Activated effector memory CD4-positive, alpha-beta T cell treated with Interleukin-2 at 50 U/mL for 16 hours (primary cell): ENCODE results near the gene GRAMD1B.
"Not testable (repeated sequence)": the region's sequence is repeated elsewhere in the genome, so short reads cannot be mapped to it uniquely, and the experiment has no call there.

Source experiments
- DNase-seq: peaks from one replicate; pipeline ENCODE4 v3.0.0-alpha.2; 2020

The GRAMD1B gene

DNA sequence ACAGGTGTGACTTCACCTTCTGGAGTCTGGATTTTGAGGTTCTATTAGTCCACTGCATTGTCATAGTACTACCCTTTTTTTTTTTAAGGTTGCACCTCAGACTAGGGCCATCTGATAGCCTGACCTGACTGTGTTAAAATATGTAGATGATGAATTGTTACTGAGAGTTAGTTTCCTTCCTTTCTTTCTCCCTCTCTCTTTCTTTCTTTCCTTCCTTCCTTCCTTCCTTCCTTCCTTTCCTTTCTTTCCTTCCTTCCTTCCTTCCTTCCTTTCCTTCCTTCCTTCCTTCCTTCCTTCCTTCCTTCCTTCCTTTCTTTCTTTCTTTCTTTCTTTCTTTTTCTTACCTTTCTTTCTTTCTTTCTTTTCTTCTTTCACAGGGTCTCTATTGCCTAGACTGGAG, 83.2 kb downstream of the GRAMD1B start:
- DNase-seq = not testable (repeated sequence)

DNA sequence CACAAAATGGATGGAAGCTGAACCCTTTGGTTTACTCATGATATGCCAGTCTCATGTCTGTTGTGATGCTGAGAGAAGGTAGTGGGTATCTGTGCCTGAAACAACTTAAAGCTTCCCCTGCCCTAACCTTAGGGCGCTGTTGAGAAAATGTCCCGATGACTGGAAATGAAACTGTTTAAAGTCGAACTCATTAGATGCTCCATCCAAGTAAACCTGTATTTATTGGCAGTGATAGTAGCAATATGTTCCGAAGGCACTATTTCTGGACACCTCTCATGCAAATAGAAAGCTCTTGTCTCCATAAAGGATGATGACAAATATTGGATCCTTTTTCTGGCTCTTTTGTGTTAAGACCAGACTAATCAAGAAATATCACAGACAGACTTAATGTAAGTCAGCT, 86.2 kb downstream of the GRAMD1B start:
- no peak for DNase-seq

DNA sequence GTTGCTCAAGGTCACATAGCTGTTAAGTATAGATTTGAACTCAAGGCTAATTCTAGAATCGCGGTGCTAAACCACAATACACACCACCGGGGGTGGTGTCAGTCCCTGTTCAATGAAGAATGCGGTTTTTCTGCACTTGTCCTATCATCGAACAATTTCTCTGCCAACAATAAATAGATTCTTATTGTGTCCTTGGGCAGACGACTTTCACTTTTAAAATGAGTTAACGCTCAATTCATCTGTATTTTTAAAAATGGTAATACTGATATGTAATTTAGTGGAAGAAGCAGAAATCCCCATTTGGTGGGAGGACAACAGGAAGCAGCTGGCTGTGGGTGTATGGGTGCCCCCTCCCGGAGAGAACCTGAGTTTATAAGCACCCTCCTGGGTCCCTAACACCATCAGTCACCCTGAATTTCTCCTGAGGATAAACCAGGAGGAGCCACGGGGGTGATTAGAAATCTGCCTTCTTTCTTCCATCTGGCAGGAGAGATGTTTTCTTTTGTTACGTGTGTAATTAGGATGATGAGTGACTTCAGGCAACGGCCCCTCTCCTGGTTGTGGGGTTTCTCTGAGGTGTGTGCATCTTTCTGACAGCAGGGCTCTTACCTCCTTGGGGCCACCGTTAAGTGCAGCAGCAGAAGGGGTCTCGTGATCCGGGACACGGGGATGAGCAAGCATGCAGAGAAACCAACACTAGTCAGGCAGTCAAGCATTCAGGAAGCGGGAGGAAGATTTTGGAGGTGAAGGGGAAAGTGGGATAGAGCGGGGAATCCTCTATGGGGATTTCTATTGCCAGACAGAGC, 87.7 kb downstream of the GRAMD1B start:
- DNase-seq = no peak

DNA sequence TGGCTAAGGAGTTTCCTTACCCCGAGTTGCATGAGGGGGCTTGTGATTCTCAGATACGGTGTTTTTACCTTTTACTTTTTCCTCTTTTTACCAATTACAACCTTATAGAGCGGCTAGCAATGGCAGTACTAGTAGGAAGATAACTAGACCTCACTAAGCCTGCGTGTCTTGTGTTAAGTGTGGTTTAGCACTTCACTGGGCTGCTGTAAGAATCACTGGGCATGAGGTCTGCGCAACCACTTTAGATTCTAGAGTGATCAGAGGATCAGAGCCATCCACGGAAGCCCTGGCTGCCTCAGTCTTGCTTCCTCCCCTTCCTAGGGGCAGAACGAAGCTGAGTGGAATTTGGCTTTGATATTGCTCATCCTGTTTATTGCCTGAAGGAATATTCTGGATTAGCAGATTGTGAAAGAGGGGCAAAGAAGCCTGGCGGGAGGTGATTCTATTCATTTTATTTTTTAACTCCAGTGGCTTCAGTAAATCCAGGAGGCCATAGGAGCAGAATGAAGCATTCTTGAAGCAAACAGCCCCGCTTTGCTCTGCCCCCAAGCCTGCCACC, 88.5 kb downstream of the GRAMD1B start:
- DNase-seq = no peak

DNA sequence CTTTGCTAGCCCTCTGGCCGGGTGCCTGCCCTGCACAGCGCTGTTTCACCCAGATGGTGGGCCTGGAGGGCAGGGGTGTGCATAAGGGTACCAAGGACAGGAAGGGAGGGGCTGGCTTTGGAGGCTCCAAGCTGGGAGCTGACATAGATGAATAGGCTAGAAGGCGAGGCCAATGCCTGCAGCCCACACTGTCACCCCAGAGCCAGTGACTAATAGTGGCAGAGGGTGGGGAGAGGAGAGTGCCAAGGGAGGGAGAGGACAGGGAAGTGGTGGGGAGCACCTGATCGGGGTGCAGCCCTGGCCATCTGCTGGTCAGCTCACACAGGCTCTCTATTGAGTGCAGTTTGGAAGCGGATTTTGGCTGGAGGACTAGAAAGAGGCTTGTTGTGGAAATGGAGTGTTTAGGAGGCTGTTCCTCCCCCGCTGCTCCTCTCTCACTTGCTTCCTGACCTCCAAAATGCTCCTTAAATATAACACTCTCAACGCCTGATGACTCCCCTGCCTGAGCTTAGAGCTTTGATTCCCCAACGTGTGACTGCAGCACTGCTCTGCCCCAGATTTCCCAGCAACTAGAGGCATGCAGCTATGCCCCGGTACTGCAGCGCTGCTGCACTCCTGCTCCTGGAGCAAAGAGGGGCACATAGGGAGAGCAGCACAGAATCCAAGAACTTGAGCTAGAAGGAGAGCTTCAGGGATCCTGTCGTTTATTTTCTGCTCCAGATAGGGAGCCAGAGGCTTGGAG, 89.2 kb downstream of the GRAMD1B start:
- no peak for DNase-seq

DNA sequence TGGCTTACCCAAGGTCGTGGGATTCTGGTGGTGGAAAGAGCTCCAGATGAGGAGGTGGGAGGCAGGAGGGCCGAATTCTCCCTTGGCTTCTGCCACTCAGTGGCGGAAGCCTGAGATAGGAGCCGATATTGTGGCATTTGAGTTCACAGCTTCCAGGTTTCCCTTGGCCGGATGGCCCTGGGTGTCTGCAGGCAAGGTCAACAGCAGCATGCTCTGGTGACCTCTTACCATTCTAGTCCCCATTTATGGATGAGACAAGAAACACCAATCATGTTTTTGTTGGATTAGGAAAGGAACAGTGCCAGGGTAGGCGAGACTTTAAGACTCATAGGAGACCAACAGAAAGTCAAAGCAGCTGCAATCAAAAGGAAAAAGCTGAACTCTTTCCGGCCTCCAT, 89.7 kb downstream of the GRAMD1B start:
- no peak for DNase-seq

DNA sequence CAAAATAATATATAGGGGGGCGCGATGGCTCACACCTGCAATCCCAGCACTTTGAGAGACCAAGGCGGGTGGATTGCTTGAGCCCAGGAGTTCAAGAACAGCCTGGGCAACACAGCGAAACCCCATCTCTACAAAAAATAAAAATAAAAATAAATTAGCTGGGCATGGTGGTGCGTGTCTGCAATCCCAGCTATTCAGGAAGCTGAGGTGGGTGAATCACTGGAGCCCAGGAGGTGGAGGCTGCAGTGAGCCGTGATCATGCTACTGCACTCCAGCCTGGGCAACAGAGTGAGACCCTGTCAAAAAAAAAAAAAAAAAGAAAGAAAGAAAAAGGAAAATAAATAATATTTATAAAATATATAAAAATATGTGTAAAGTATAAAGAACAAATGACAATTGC, 90.4 kb downstream of the GRAMD1B start:
- DNase-seq = not testable (repeated sequence)

DNA sequence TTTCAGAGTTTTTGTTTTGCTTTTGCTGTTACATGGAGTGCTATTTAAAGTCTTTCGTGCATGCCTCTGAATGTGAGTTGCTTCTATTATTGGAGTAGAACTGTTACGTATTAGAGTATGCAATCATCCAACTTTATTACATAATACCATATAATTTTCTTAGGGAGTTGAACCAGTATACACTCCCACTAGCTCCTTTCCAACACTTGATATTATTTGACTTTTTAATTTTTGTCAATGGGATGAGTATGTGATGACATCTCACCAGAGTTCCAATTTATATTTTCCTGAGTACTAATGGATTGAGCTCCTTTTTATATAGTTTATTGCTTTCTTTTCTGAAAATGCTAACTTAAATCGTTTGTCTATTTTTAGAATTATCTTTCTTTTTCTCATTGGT, 90.9 kb downstream of the GRAMD1B start:
- no peak for DNase-seq

DNA sequence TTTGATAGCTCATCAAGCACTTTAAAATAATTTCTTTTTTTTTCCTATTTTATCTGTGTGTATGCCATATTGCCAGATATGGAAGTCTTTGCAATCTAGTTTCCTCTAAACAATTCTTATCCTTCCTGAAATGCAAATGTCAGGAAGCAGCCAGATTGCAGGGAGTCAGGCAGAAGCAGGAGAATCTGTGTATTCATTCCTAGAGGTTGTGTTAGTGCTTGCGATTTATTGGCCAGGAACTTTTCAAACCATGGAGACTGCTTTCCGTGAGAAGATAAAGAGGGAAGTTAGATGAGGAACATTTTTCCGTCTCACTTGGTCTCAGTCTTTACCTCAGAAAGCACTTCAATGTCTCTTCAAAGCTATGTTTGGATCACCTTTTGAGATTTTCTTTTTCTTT, 91.9 kb downstream of the GRAMD1B start:
- DNase-seq = no peak

DNA sequence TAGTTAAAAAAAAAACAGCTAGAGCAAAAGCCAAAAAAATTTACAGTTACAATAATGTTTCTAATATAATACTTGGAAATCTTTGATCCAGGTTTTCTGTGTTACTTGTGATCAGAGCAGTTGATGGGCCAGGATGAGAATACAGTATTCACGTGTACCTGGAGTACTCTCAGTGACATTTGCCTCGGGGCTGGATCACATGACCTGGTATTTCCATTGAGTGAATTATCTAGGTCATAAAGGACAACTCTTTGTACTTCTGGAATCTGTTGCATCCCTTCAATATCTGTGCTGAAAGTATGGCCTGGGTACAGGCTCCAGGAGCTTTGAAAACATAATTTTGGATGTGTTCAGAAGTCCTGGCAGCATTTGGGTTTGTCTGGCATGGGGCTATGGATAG, 93.5 kb downstream of the GRAMD1B start:
- DNase-seq = no peak

DNA sequence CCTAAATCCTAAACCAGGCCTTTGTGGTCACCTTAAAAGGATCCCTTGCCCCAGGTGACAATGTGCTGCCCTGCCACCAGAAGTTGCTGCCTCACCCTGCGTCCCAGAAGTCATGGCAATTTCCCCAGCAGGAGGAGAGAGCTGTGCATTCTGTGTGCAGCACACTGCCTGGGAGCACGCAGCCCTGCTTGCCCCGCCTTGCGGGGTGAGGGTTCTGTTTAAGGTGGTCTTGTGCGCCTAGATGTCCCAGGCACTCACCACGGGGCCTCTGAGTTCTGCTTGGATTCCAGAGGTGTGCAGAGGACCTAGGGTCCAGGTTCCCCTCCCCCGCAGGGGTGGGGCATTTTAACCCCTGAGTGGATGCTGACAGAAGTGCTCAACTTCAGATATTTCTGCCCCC, 95.0 kb downstream of the GRAMD1B start:
- no peak for DNase-seq

DNA sequence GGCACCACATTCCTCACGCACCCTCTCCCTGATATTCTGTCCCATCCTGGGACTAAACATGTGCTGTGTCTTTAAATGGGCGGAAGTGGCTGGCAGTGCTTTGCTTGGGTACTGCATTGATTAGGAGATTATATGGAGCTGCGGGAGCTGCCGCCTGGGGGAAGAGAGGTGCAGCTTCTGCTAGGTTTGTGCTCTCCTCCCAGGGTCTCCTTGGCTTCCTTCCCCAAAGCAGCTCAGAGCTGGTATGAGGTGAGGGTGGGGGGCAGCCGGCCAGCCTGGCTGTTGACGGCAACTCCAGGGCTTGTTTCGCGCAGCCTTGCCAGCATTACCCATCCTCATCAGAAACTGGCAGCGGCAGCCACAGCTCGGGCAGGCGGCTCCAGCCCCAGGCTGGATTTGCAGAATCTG, 95.4 kb downstream of the GRAMD1B start:
- no peak for DNase-seq

DNA sequence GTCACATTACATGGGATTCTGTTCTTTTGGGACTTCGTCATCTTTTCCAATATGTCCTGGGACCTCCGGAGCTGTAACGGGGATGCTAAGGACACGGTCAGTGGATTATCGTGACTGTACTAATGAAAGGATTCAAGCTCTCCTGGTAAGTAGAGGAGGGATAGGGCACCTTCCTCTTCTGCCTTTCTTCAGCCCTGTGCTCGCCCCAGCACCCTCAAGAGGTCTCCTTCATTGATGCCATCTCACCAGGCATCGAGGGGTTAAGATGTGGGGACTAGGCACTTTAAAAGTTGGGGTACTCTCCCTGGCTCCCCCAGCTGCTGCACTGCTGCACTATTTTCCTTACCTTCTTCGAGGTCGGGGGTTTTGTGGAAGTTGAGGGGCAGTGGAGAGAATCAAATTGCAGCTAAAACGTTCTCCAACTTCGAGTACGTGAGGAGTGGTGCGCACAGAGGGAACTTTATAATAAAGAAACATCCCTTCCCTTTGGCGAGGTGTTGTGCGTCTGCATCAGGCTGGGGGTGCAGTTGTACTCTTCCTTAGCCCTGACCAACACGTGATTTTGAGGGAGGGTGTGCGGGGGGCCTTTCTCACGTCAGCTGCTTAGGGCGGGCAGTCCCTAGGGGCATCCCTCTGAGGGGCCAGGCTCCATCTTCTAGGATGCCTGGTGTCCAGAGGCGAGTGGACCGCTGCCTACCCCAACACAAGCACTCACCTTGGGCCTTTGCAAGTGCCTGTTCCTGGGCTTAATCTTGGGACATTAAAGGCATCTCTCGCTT, 96.1 kb downstream of the GRAMD1B start:
- DNase-seq = no peak

DNA sequence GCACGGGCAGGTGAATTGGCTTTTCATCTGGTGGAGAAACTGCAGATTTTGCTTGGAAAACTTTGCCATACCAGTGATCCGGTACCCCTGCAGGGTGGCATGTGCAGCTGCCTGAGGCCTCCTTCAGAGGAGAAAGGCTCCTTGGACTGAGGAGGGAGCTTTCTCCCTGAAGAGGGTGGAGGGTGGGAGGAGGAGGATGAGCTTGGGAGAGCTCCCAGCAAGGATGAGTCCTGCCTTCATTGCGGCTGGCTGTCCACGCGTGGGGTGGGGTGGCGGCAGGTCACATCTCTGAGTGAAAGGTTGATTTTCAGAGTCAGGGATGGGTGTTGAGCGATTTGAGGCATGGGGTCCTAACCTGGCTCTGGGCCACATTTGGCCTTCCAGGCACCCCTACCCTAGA, 96.8 kb downstream of the GRAMD1B start:
- DNase-seq = no peak

DNA sequence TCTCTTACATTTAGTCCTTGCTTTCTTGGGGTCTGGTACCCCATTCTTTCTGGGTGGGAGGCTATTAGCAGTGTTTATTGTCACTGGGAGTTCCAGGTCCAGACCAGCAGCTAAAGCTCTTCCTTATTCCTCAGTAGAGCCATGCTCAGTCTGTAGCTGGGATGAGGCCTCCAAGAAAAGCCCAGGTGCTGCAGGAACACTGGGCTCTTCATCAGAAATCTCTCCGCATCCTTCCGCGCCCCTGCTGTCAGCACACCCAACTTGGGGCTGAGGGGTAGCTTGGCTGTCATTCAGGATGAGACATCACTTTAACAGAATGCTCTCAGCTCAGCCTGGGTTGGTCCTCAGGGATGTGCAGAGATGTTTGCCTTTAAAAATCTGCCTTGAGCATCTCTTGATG, 97.5 kb downstream of the GRAMD1B start:
- DNase-seq = no peak

DNA sequence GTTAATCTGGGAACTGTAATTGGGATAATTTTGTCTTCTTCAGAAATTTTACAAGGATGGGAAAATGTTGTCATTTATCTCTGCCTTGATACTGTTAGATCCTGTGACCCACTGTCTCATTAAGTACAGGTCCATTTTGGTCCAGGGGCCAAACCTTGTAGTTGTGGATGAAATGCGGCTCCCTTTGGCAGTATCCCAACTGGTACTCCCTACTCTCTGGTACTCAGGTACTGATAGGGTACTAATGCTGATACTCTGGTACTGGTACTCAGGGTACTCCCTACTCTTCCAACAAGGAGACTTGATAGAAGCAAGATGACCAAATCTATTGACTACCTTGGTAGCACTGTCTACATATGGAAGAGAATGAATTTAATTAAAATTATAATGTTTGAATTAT, 97.9 kb downstream of the GRAMD1B start:
- no peak for DNase-seq

DNA sequence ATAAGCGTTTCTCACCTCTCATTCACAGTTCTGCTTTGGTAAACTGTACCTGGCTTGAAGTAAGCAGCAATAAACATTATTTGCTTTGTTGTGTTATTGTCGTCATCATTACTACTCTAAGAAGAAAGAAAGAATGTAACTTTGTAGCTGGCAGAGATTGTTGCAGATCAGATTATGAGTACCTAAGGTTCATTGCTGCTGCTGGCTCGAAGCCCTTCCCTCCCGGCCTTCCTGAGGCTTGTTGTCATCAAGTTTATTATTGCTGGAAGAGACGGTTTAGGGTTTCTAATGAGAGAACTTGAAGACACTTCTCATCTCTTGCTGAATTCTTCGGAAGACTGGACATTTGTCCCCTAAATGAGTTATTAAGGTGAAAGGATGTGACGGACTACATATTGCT, 101.3 kb downstream of the GRAMD1B start:
- DNase-seq = no peak

DNA sequence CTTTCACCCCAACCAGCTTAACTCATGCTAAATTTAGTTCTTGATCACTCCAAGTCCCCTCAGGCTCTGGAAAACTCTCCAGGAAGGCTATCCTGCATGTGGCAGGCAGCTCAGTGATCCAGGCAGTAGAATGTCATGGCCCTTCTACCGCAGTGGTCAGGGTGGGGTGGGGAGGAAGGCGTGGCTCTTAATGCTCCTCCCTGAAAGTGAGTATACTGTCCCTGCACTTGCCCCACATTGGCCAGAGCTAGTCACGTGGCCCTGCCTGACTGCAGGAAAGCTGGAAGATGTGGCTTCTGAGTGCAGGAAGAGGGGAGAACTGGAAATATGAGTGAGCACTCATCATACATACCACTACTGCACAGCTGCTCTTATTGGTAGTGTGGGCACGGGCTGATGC, 102.1 kb downstream of the GRAMD1B start:
- no peak for DNase-seq

DNA sequence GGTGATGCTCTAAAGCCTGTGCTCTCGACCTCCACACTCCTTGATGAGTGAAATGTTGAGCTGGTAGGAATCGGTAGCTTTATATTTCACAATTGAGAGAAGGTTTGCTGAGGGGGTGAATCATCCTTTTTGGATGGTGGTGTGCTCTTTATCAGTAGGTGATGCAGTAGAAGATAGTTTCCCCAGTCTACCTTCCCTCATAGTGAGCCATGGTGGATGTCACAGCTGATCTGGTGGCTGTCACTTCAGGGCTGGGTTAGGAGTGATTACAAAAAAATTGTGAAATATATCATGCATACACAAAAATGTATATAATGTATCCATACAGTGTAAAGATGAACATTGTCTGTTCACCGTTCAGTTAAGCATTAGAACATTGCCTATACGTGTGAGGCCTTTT, 105.3 kb downstream of the GRAMD1B start:
- DNase-seq = no peak

DNA sequence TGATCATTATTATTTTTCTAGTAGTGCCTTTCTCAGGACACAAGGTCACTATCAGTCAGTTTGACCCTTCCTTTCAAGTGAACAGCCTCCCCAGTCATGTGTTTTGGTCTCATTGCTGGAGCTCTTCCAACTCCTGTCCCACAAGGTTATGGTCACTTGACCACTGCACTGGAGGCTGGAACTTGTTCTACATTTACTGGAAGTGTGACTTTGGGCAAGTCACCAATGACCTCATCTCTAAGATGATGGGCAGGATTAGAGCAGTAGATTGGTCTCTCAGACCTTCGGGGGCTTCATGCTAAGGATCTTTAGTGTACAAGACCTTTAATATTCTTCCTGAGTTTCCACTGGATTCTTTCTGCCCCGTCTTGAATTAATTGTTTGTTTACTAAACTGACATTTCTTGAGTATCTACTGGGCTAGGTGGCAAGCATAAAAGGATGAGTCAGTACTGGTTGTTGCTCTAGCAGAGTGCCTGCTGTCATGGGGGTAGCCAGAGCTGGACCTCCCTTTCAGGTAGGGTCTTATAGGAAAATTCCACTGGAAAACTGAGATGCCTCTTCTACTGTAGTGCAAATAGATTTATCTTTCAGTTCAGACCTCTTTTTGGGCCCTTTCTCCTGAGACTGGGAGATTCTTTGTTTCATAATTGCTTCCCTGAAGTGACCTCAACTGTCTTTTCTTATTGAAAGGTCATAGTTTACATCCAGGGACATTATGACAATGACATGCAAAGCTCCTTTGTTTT, 106.8 kb downstream of the GRAMD1B start:
- no peak for DNase-seq

DNA sequence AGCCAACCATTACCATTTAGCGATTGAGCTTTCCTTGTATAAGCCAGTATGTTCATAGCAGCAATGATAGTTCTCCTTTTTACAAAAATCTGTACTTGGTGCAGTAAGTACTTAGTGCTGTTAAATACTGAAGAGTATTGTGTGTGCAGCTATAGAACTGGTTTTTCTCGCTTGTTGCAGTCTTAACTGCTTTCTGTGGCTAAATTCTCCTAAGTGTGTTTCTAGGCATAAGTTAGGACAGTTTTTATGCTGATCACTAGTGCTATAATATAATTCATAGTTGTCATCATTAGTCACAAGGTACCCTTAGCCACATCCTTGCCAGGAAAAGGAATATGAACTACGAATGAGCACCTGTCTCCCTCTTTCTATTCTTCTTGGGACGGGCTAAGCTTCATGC, 107.7 kb downstream of the GRAMD1B start:
- no peak for DNase-seq

DNA sequence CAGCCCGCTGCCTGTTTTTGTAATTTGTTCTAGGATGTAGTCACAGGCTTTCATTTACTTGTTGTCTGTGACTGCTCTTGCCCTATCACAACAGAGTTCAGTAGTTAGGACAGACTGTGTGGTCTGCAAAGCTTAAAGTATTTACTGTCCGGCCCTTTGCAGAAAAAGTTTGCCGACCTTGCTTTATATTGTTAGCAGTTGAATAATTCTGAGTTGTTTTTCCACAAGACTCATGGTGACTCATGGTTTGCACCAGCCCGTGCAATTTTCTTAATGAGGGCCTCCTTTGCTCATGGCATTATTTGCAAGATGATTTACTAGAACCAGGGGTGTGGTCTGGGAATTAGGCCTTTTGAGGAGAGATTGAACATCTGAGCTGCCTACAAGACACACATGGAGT, 113.7 kb downstream of the GRAMD1B start:
- DNase-seq = no peak
